ENCODE measurements around the gene PYGO2.

Gene PYGO2

GRCh38 chr1:154962156-154962749 is 671 bp upstream of the PYGO2 start:
- no peak for DNase-seq (ENCODE audit: low read depth)

GRCh38 chr1:154960446-154961136 is 991 bp downstream of the PYGO2 start:
- no peak for DNase-seq (ENCODE audit: low read depth)

GRCh38 chr1:154959426-154959780 is 2.2 kb downstream of the PYGO2 start:
- DNase-seq (ENCODE audit: low read depth): no peak

- DNase-seq (ENCODE audit: low read depth): no peak
Measured at GRCh38 chr1:154958681-154959425, 2.7 kb downstream of the PYGO2 start.

GRCh38 chr1:154958036-154958435 is 3.5 kb downstream of the PYGO2 start:
- DNase-seq (ENCODE audit: low read depth): no peak

GRCh38 chr1:154957091-154957657 is 4.4 kb downstream of the PYGO2 start:
- no peak for DNase-seq (ENCODE audit: low read depth)

- no peak for DNase-seq (ENCODE audit: low read depth)
Measured at GRCh38 chr1:154956544-154956941, 5.0 kb downstream of the PYGO2 start.

- peak; percentile 65 for DNase-seq (ENCODE audit: low read depth)
Measured at GRCh38 chr1:154955718-154956543, 5.7 kb downstream of the PYGO2 start, which contains the start of gene PBXIP1. TSS of gene PBXIP1 (minus strand) at chr1:154956099. CDS start at chr1:154953721, 2,378 bp downstream.

- DNase-seq (ENCODE audit: low read depth): peak; percentile 83
Measured at GRCh38 chr1:154955039-154955717, 6.4 kb downstream of the PYGO2 start.

- no peak for DNase-seq (ENCODE audit: low read depth)
Measured at GRCh38 chr1:154954541-154954940, 7.0 kb downstream of the PYGO2 start.

GRCh38 chr1:154953611-154954038 is 8.0 kb downstream of the PYGO2 start:
- DNase-seq (ENCODE audit: low read depth): no peak

GRCh38 chr1:154952664-154953063 is 8.9 kb downstream of the PYGO2 start:
- no peak for DNase-seq (ENCODE audit: low read depth)

GRCh38 chr1:154951901-154952657 is 9.5 kb downstream of the PYGO2 start:
- DNase-seq (ENCODE audit: low read depth): peak; percentile 44

GRCh38 chr1:154948079-154948478 is 13.5 kb downstream of the PYGO2 start:
- DNase-seq (ENCODE audit: low read depth): no peak

- no peak for DNase-seq (ENCODE audit: low read depth)
Measured at GRCh38 chr1:154945962-154946850, 15.4 kb downstream of the PYGO2 start.

- DNase-seq (ENCODE audit: low read depth): no peak
Measured at GRCh38 chr1:154945160-154945961, 16.2 kb downstream of the PYGO2 start.

GRCh38 chr1:154944401-154945159 is 17.0 kb downstream of the PYGO2 start:
- no peak for DNase-seq (ENCODE audit: low read depth)

Data from activated T-helper 1 cell treated with Interleukin-2 at 50 U/mL for 16 hours (primary cell).